NCI-H460 (cell line): ENCODE data around the gene HIKESHI. TPM values are rescaled to one million over a fixed set of nuclear protein-coding genes. Genes with fewer than 3 reads are reported as not detected.
"Not testable (repeated sequence)": the region's sequence is repeated elsewhere in the genome, so short reads cannot be mapped to it uniquely, and the experiment has no call there.

Source experiments
- DNase-seq: peaks from one replicate; pipeline ENCODE4 v3.0.0-alpha.2; 2016; ENCODE audit warnings: low read depth; ENCODE audit errors: extremely low read depth
- polyA plus RNA-seq: library from polyadenylated mRNA; depleted of rRNA; stranded (reverse); fragments of >200 nt; gene quantifications from 2 replicates; pipeline ENCODE4 v1.2.3, GENCODE V29; 2014; cell fraction: nucleus; rRNA removed
- total RNA-seq: library from RNA; depleted of rRNA; stranded (reverse); fragments of >200 nt; shearing (Covaris generic); gene quantifications from 2 replicates; pipeline ENCODE4 v1.2.3, GENCODE V29; 2014; rRNA removed

The HIKESHI gene
- 39.2 and 44.9 TPM in 2 replicates for total RNA-seq
- polyA plus RNA-seq: 23.8 and 46.0 TPM in 2 replicates

- peak; percentile 93 for DNase-seq
Measured at GRCh38 chr11:86302092-86302793, at the start of gene HIKESHI. Gene HIKESHI (plus strand): TSS chr11:86302240. CDS start chr11:86302449, 209 bp downstream.

DNA sequence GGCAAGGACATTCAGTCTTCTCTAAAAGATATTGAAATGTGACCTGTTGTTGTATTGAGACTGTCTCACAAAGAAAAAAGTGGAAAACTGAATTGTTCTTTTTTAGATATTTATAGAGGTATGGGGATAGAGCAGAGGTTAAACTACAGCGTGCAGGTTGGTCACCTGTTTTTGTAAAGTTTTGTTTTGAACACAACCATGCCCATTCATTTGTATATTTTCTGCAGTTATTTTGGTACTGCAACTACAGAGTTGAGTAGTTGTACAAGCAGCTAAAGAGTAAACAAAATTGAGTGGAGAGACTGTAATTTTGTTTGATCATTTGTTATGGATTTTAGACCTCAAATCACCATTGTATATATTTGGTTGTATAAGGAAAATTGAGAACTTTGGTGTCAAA, 46.1 kb upstream of the HIKESHI start:
- DNase-seq: no peak

DNA sequence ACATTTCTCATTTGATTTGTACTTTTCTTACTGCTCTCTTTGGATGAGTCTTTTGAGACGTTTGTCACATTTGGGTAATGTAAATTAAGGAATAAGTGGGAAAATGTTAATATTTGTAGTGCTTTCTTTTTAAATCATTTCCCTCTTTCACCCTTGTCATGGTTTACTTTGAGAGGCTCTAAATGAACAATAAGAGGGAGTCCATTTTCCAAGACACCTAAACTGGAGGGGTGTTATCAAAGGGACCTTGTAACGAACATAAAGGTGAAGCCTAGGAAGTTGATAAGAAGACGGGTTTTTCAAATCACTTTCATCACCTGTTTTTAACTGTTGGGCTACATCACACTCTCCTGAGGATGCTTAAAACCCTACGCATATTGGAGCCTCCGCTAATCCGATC, 45.4 kb upstream of the HIKESHI start:
- no peak for DNase-seq

- no peak for DNase-seq
Measured at GRCh38 chr11:86257446-86257845, 44.6 kb upstream of the HIKESHI start.

GRCh38 chr11:86259730-86260129, 42.3 kb upstream of the HIKESHI start:
- DNase-seq: no peak

DNA sequence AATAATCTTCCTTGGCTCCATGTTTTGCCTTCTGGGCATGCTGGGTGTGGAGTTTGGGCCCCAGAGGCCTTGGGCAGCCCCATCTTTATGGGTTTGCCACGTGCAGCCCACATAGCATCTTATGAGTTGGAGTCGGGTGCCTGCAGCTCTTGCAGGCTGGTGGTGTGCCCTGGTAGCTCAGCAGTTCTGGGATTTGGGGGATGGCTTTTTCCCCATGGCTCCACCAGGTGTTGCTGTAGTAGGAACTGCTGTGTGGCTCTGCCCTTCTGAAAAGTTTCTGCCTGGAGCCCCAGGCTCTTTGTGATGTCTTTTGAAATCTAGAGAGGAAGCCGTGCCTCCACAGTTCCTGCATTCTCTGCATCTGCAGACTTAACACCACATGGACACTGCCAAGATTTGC, 40.7 kb upstream of the HIKESHI start:
- no peak for DNase-seq

- no peak for DNase-seq
Measured at GRCh38 chr11:86262387-86262786, 39.7 kb upstream of the HIKESHI start.

DNA sequence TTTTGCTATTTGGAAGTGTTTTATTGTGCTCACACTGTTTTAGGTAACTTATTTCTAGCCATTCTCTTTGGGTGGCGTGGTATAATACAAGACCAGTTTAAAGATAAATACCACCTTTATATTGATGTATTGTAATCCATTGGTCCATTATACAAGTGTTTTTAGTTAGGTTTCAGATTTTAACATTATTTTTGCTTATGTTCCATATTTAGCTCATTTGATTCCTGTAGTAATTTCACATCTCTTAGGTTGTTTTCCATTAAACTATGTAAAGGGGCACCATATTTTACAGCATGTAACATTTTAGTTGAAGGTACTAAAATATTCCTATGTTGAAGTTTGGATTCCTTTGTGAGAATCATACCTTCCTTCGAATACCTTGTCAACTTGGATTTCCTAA, 37.4 kb upstream of the HIKESHI start:
- DNase-seq: no peak

DNA sequence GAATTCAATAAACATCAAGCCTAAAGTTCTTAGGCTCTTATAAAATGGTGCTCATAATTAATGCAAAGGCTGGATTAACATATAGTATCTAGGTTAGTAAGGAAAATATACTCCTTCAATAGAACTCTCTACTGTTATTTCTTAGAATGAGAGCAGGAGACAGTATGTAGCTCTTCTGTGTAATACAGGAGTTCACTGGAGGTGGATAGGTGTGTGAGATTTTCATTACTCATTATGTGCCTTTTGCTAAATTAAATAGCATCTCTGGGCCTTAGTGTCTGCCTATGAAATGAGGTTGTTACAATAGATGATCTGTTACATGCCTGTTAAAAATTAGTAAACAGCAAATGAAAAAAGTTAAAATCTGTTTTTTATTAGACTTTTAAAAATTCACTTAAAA, 36.8 kb upstream of the HIKESHI start:
- DNase-seq: no peak

GRCh38 chr11:86269645-86270044, 32.4 kb upstream of the HIKESHI start:
- DNase-seq: no peak

- DNase-seq: no peak
Measured at GRCh38 chr11:86274503-86274902, 27.5 kb upstream of the HIKESHI start.

- DNase-seq: no peak
Measured at GRCh38 chr11:86274999-86275398, 27.0 kb upstream of the HIKESHI start.

DNA sequence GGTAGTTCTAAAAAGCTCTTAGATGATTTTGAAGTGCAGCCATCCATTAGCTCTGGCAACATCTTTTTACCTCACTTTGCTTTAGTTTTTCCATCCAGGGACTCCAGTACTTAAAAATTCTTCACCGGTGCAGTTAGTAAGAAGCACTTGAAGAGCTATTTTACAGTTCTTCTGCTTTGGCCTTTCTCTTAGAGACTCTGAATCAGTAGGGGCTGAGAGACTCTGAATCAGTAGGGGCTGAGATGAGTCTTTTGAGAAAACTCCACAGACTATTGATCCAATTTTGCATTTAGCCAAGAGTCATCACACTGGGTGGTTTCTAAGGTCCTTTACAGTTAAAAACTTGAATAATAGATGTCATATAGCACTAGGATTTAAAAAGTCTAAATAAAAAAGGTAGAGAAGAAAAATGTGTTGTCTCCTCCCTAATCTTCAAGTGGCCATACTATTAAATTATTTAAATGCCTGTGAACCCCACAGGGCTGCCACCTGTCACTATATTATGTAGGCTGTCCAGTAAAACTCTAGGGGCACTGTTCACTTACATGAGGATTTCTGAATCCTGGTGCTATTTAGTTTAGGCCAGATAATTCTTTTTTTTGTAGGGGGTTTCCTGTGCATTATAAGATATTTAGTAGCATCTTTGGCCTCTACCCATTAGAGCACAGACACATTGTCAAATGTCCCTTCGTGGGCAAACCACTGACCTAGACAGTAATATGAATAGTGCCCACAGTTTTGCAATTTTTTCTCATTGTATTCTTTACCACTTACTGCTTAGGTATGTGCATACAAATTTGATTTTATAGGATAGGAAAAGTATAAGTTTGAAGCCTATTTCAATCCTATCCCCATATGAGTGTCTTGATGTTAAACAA, 26.3 kb upstream of the HIKESHI start:
- no peak for DNase-seq

DNA sequence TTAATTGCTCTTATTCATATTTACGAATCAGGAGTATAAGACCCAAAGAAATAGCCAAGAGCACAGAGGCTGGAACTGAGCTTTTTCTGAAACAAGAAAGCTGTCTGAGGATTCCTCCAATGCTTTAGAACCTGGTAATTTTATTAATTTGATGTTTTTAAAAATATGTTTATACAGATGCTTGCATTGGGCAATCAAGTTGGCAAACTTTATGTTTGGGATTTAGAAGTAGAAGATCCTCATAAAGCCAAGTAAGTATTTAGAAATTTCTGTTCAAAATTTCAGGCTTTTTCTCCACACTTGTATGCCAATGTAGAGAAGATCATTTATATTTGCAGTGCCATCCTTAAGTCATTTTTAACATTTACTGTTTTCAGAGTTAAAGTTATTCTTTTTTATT, 24.3 kb upstream of the HIKESHI start:
- DNase-seq: no peak

- no peak for DNase-seq
Measured at GRCh38 chr11:86278226-86278625, 23.8 kb upstream of the HIKESHI start.

DNA sequence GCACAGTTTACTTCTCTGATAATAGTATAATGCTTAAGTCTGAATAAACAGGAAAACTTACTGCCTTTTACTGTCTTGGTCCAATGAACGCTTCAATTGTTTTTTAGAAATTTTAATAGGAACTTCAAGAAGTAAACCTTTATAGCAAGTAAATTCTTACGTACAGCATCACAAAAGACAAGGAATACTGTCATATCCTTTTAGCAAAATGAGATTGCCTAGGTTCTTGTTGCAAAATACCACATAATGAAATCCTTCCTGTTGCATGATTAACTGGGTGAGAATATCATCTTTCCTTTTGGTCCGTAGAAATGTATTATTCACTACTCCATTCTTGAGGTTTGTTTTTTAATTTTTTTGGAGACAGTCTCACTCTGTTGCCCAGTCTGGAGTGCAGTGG, 22.3 kb upstream of the HIKESHI start:
- no peak for DNase-seq

GRCh38 chr11:86287468-86287796, 14.6 kb upstream of the HIKESHI start:
- no peak for DNase-seq

- no peak for DNase-seq
Measured at GRCh38 chr11:86288776-86289507, 13.1 kb upstream of the HIKESHI start.

- not testable (repeated sequence) for DNase-seq
Measured at GRCh38 chr11:86289508-86290280, 12.3 kb upstream of the HIKESHI start.

DNA sequence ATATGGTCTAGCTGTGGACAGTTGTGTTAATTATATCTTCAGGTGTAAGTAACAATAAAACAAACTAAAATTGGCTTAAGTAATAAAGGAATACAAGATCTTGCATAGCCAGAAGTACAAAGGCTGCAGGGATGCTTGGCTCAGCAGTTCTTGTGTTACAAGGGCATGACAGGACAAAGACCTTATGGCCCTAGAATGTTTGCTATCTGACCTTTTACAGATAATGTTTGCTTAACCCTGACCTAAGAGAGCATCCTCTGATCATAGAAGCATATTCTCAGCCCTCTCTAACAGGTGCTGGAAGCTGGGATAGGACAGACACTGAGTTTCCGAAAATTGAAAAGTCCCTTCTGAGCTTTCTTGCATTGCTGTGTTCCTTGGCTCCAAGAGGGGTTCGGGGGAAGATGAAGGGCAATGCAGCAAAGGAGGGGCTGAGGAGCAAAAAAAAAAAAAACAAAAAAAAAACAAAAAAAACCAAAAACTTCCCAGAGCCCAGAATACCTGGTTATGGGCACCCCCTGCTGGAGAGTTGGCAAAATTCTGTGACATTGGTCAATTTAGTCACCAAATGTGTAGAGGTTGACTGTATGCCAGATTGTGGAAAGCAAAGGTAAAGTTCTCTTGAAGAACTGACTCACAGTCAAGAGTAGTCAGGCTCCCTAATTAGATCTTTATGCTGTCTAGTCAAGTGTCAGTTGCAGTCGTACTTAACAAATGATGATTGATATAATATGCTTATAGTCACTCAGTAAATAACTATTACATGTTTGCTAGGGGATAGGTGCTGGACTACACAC, 10.4 kb upstream of the HIKESHI start:
- DNase-seq: peak; percentile 25
